Liver (tissue), 9 donors: ENCODE data around the gene PPP4R1. TPM values are rescaled to one million over a fixed set of nuclear protein-coding genes. Genes with fewer than 3 reads are reported as not detected.

ENCODE experiments used
- DNase-seq: peaks from one replicate; pipeline ENCODE4 v3.0.0-alpha.2; 2017; ENCODE audit warnings: low spot score
- H3K27ac ChIP-seq, 2 donors: one replicate each; pipeline ENCODE4 v1.7.0; 2013; ENCODE audit warnings: inconsistent platforms in 2 of 2, low read length in 2 of 2, control low read depth in 1 of 2, low read depth in 1 of 2, mild to moderate bottlenecking in 1 of 2
- H3K27me3 ChIP-seq, 4 donors: one replicate each; pipeline versions ENCODE4 v1.6.1 to v1.7.0; 2013; ENCODE audit warnings: low read length in 3 of 4, inconsistent platforms in 1 of 4, mild to moderate bottlenecking in 1 of 4, moderate library complexity in 1 of 4; ENCODE audit not compliant: control insufficient read depth in 4 of 4, insufficient read depth in 4 of 4
- H3K36me3 ChIP-seq, 4 donors: one replicate each; pipeline versions ENCODE4 v1.6.1 to v1.7.0; 2013; ENCODE audit warnings: low read length in 3 of 4, mild to moderate bottlenecking in 3 of 4, low read depth in 1 of 4, moderate library complexity in 1 of 4; ENCODE audit not compliant: control insufficient read depth in 4 of 4, insufficient read depth in 3 of 4
- H3K4me1 ChIP-seq, 4 donors: one replicate each; pipeline versions ENCODE4 v1.6.1 to v1.7.0; 2013; ENCODE audit warnings: low read length in 3 of 4, mild to moderate bottlenecking in 3 of 4, moderate library complexity in 1 of 4; ENCODE audit not compliant: control insufficient read depth in 4 of 4, insufficient read depth in 4 of 4
- H3K4me3 ChIP-seq, 3 donors: one replicate each; pipeline versions ENCODE4 v1.6.1 to v1.7.0; 2013; ENCODE audit warnings: low read length in 3 of 3, control low read depth in 1 of 3, low read depth in 1 of 3, mild to moderate bottlenecking in 1 of 3
- H3K9ac ChIP-seq, 2 donors: one replicate each; pipeline ENCODE4 v1.7.0; 2013; ENCODE audit warnings: low read length in 2 of 2, mild to moderate bottlenecking in 2 of 2, moderate library complexity in 2 of 2, control low read depth in 1 of 2, low read depth in 1 of 2
- H3K9me3 ChIP-seq, 4 donors: one replicate each; pipeline versions ENCODE4 v1.6.1 to v1.7.0; 2013; ENCODE audit warnings: low read length in 3 of 4; ENCODE audit not compliant: control insufficient read depth in 4 of 4
- EGR1 ChIP-seq, 2 donors: IDR thresholded peaks; 2 replicates each; pipeline ENCODE4 v1.6.1; 2016 to 2018; ENCODE audit warnings: antibody characterized with exemption in 2 of 2, low read depth in 2 of 2
- FOXA1 ChIP-seq: IDR thresholded peaks from 2 replicates; pipeline ENCODE4 v1.6.1; 2016; ENCODE audit warnings: antibody characterized with exemption
- FOXA2 ChIP-seq: IDR thresholded peaks from 2 replicates; pipeline ENCODE4 v1.6.1; 2016; ENCODE audit warnings: antibody characterized with exemption
- GABPA ChIP-seq, 2 donors: IDR thresholded peaks in 1 of 2; conservative IDR thresholded peaks in 1 of 2; 2 replicates each; pipeline ENCODE4 v1.6.1; 2016; ENCODE audit warnings: antibody characterized with exemption in 2 of 2, mild to moderate bottlenecking in 1 of 2, moderate library complexity in 1 of 2
- HNF4A ChIP-seq, 2 donors: conservative IDR thresholded peaks; 2 replicates each; pipeline ENCODE4 v1.6.1; 2016; ENCODE audit warnings: antibody characterized with exemption in 2 of 2, mild to moderate bottlenecking in 2 of 2
- HNF4G ChIP-seq: IDR thresholded peaks from 2 replicates; pipeline ENCODE4 v1.6.1; 2016; ENCODE audit warnings: antibody characterized with exemption
- JUND ChIP-seq, 2 donors: IDR thresholded peaks; 2 replicates each; pipeline ENCODE4 v1.6.1; 2016; ENCODE audit warnings: antibody characterized with exemption in 2 of 2
- NR2F2 ChIP-seq: IDR thresholded peaks from 2 replicates; pipeline ENCODE4 v1.6.1; 2016; ENCODE audit warnings: antibody characterized with exemption
- RAD21 ChIP-seq, 2 donors: IDR thresholded peaks; 2 replicates each; pipeline ENCODE4 v1.6.1; 2016; ENCODE audit warnings: antibody characterized with exemption in 2 of 2, mild to moderate bottlenecking in 2 of 2
- RXRA ChIP-seq, 2 donors: IDR thresholded peaks; 2 replicates each; pipeline ENCODE4 v1.6.1; 2017 to 2018; ENCODE audit warnings: antibody characterized with exemption in 2 of 2, mild to moderate bottlenecking in 1 of 2
- SP1 ChIP-seq: IDR thresholded peaks from 2 replicates; pipeline ENCODE4 v1.6.1; 2018; ENCODE audit warnings: antibody characterized with exemption, mild to moderate bottlenecking
- TAF1 ChIP-seq: conservative IDR thresholded peaks from 2 replicates; pipeline ENCODE4 v1.6.1; 2016; ENCODE audit warnings: antibody characterized with exemption, mild to moderate bottlenecking
- YY1 ChIP-seq: IDR thresholded peaks from 2 replicates; pipeline ENCODE4 v1.6.1; 2016; ENCODE audit warnings: antibody characterized with exemption, mild to moderate bottlenecking
- WGBS: extraction: QIAGEN DNeasy Blood & Tissue Kit; methylation state at CpG from one replicate; pipeline ENCODE4 v1.1.7; 2013; 5-methylcytosine and 5-hydroxymethylcytosine counted together
- polyA plus RNA-seq, 2 donors: library from polyadenylated mRNA; stranded (reverse) in 1 of 2; unstranded in 1 of 2; fragments of 200-250 nt in 1 of 2; fragments of >200 nt in 1 of 2; fragmentation: Nextera tagmentation in 1 of 2; extraction: Ambion mirVana in 1 of 2; gene quantifications; one replicate each; pipeline versions ENCODE4 v1.2.1 to v1.2.3, GENCODE V29; 2013 to 2015
- total RNA-seq, 2 donors: library from RNA; depleted of rRNA; stranded (reverse); fragments of >200 nt; gene quantifications; one replicate each; pipeline ENCODE4 v1.2.3, GENCODE V29; 2014
- TF ChIP-seq, protein P1 (sequence below): fragments of 150-350 bp; IDR thresholded peaks from 2 replicates; pipeline ENCODE4 v1.5.1; 2017; ENCODE audit warnings: improper control_type of control experiment, low read depth, low read length; ENCODE audit not compliant: missing input control
- TF ChIP-seq, protein P2 (sequence below): IDR thresholded peaks from 2 replicates; pipeline ENCODE4 v1.6.1; 2016; ENCODE audit warnings: antibody characterized with exemption
- TF ChIP-seq, protein P3 (sequence below): IDR thresholded peaks from 2 replicates; pipeline ENCODE4 v1.6.1; 2016; ENCODE audit warnings: antibody characterized with exemption
- TF ChIP-seq, protein P4 (sequence below): IDR thresholded peaks from 2 replicates; pipeline ENCODE4 v1.6.1; 2016; ENCODE audit warnings: antibody characterized with exemption
- donor health status: healthy.
- donor health status: healthy.
- donor health status: healthy.
- donor health status: healthy.
- donor health status: healthy.

PPP4R1 gene
- total and polyA plus RNA-seq, 4 donors = 11.7 to 50.8 (median 22.8) TPM

DNA sequence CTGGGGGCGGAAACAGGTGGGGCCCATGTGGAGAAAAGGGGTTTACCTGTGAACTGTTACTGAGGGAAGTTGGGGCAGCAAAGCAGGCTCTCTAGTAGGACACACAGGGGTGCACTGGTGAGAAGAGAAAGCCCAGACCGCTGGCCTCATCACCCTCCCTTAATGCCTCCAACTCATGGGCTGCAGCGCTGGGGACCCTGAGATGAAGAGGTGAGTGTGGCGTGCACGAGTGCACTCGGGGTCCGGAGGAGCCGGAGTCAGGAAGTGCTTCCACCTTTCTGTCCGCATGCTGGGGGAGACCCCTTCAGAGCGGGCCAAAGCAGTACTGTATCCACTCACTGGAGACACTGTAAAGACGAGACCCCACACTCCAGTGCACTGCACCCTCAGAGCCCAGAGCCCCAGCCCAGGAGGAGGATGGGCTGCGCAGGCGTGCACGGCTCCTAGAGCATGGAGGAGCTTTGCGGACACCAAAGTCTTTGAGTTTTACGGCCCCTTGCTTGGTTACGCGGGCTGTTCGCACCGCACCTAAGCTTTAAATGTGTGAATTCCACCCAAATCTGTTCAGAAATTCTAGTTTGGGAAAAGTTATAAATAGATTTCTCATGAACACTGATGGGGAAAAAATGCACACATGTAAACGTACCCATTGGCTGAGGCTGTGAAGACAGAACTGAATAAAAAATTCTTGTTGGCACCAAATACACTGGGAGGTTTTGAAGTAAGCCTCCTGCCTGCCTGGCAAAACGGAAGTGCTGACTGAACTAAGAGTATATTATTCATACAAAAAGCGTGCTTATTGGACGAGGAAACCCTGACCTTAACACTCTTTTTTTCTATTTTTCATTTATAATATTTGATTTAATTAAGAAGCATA lies 45.4 kb upstream of the PPP4R1 start:
- TF ChIP-seq, protein P1, sequence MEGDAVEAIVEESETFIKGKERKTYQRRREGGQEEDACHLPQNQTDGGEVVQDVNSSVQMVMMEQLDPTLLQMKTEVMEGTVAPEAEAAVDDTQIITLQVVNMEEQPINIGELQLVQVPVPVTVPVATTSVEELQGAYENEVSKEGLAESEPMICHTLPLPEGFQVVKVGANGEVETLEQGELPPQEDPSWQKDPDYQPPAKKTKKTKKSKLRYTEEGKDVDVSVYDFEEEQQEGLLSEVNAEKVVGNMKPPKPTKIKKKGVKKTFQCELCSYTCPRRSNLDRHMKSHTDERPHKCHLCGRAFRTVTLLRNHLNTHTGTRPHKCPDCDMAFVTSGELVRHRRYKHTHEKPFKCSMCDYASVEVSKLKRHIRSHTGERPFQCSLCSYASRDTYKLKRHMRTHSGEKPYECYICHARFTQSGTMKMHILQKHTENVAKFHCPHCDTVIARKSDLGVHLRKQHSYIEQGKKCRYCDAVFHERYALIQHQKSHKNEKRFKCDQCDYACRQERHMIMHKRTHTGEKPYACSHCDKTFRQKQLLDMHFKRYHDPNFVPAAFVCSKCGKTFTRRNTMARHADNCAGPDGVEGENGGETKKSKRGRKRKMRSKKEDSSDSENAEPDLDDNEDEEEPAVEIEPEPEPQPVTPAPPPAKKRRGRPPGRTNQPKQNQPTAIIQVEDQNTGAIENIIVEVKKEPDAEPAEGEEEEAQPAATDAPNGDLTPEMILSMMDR = no peak
- TF ChIP-seq SP1 = no peak
- no peak for TF ChIP-seq GABPA (IDR thresholded peaks at IDR 0.05 in 1 of 2, conservative IDR thresholded peaks at IDR 0.05 in 1 of 2)
- no peak for TF ChIP-seq FOXA2
- no peak for TF ChIP-seq TAF1
- no peak for TF ChIP-seq FOXA1
- TF ChIP-seq YY1 = no peak
- no peak for TF ChIP-seq HNF4G
- TF ChIP-seq, protein P2, sequence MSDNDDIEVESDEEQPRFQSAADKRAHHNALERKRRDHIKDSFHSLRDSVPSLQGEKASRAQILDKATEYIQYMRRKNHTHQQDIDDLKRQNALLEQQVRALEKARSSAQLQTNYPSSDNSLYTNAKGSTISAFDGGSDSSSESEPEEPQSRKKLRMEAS = no peak
- Histone ChIP-seq H3K27me3 (no peaks in the 10 kb centered on the region), H3K9ac (no peak overlapping the region), H3K36me3 (no peaks in the 10 kb centered on the region), H3K4me1 (no peaks in the 10 kb centered on the region), H3K27ac (no peak overlapping the region), H3K4me3 (no peak overlapping the region), H3K9me3 (no peaks in the 10 kb centered on the region)
- WGBS = 95% methylated on average over 24 of the region's 24 CpGs
- DNase-seq = no peak

DNA sequence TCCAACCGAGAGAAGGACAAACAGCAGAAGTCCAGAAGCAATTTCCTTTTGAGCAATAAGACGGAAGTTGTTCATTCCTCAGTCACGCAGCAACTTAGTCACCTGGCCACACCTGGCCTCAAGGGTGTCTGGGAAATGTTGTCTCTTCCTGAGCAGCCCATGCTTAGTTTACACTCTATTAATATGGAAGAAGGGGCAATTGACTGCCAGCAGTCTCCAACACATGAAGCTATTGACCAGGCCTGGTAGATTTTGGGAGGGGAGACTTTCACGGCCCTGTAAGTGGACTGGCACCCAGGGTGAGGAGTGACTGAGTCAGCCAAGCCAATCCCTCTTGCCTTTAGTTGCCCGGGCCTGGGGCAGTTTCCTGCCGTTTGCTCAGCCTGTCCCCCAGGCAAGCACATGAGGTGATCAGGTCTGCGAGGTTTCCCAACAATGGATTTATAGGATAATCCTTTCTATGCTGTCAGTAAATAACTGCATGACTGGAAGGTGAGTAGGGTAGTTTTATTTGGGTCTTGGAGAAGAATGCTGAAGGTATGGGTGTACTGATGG lies 43.8 kb upstream of the PPP4R1 start:
- Histone ChIP-seq H3K4me3 (no peak overlapping the region), H3K27me3 (no peaks in the 10 kb centered on the region), H3K9ac (no peak overlapping the region), H3K27ac (no peak overlapping the region), H3K36me3 (no peaks in the 10 kb centered on the region), H3K9me3 (no peaks in the 10 kb centered on the region), H3K4me1 (peaks cover 0 to 2% (median 0%) of the 10 kb centered on the region in 4 donors)
- no peak for DNase-seq
- TF ChIP-seq, protein P3, sequence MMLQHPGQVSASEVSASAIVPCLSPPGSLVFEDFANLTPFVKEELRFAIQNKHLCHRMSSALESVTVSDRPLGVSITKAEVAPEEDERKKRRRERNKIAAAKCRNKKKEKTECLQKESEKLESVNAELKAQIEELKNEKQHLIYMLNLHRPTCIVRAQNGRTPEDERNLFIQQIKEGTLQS = no peak
- TF ChIP-seq RXRA (IDR thresholded peaks at IDR 0.05) = no peak
- TF ChIP-seq TAF1 = no peak
- no peak for TF ChIP-seq YY1
- TF ChIP-seq NR2F2 = no peak
- TF ChIP-seq, protein P2 = no peak
- TF ChIP-seq RAD21 (IDR thresholded peaks at IDR 0.05) = no peak
- no peak for TF ChIP-seq EGR1 (IDR thresholded peaks at IDR 0.05; ENCODE audit: low read depth in 2 of 2)
- TF ChIP-seq, protein P4, sequence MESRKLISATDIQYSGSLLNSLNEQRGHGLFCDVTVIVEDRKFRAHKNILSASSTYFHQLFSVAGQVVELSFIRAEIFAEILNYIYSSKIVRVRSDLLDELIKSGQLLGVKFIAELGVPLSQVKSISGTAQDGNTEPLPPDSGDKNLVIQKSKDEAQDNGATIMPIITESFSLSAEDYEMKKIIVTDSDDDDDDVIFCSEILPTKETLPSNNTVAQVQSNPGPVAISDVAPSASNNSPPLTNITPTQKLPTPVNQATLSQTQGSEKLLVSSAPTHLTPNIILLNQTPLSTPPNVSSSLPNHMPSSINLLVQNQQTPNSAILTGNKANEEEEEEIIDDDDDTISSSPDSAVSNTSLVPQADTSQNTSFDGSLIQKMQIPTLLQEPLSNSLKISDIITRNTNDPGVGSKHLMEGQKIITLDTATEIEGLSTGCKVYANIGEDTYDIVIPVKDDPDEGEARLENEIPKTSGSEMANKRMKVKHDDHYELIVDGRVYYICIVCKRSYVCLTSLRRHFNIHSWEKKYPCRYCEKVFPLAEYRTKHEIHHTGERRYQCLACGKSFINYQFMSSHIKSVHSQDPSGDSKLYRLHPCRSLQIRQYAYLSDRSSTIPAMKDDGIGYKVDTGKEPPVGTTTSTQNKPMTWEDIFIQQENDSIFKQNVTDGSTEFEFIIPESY = no peak
- TF ChIP-seq JUND (IDR thresholded peaks at IDR 0.05) = no peak
- TF ChIP-seq SP1 = no peak
- TF ChIP-seq HNF4A (conservative IDR thresholded peaks at IDR 0.05) = no peak
- WGBS = 91% methylated on average over 7 of the region's 7 CpGs
